Lung microvascular endothelial cell (primary cell): Measurements from ENCODE around the gene CFB. TPM values are rescaled to one million over a fixed set of nuclear protein-coding genes. Genes with fewer than 3 reads are reported as not detected.

Experiments used
- DNase-seq, 2 donors: peaks; one replicate each; pipeline versions ENCODE4 v3.0.0 to v3.0.0-alpha.2; 2010; ENCODE audit warnings: low read depth in 2 of 2
- total RNA-seq: library from RNA; depleted of rRNA; stranded (reverse); fragments of >200 nt; gene quantifications from 2 replicates; pipeline ENCODE4 v1.2.1, GENCODE V29; 2014

CFB gene
- total RNA-seq, 1 donor from 2014 or later, result 0.60 TPM

- DNase-seq, result no peak
Measured at GRCh38 chr6:31948306-31948705, 2.4 kb downstream of the CFB start.

GRCh38 chr6:31948753-31949413 lies 3.0 kb downstream of the CFB start:
- DNase-seq, result no peak

DNA sequence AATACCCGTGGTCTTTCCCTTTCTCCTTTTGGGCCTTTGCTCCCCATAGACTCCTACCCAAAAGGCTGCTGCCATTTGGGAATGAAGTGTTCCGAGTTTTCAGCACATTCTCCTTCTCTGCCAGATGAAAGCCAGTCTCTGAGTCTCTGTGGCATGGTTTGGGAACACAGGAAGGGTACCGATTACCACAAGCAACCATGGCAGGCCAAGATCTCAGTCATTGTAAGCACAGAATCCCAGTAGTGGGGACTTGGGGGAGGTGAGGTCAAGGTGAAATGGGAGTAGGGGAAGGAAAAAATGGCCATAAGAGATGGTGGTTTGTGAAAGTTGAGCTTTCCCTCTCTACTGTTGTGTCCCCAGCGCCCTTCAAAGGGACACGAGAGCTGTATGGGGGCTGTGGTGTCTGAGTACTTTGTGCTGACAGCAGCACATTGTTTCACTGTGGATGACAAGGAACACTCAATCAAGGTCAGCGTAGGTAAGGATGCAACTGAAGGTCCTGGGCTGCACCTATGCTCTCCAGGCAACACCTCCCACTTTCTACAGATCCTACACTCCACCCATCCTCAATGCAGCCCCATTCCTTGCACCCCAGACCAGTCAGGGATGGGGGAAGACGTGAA lies 4.1 kb downstream of the CFB start:
- no peak for DNase-seq

- peak; percentile 62 to 73 for DNase-seq
Measured at GRCh38 chr6:31952140-31952805, 6.4 kb downstream of the CFB start.

- DNase-seq, result no peak
Measured at GRCh38 chr6:31952890-31953289, 7.0 kb downstream of the CFB start.

GRCh38 chr6:31954511-31954910 lies 8.6 kb downstream of the CFB start:
- no peak for DNase-seq

- DNase-seq, result no peak
Measured at GRCh38 chr6:31956796-31957195, 10.9 kb downstream of the CFB start.

GRCh38 chr6:31958412-31958740 lies 12.5 kb downstream of the CFB start:
- DNase-seq, result peak in 1 of 2 donors; percentile 14

- peak; percentile 99 for DNase-seq
Measured at GRCh38 chr6:31958741-31959739, 13.1 kb downstream of the CFB start, which contains the start of the genes NELFE and SKIC2. Gene NELFE, minus strand, starts transcription at chr6:31958971. Its CDS starts 525 bp downstream, at chr6:31958446. Gene SKIC2, plus strand, starts transcription at chr6:31959175. Its CDS starts 18 bp downstream, at chr6:31959193.

- DNase-seq, result no peak
Measured at GRCh38 chr6:31961616-31962015, 15.7 kb downstream of the CFB start.

DNA sequence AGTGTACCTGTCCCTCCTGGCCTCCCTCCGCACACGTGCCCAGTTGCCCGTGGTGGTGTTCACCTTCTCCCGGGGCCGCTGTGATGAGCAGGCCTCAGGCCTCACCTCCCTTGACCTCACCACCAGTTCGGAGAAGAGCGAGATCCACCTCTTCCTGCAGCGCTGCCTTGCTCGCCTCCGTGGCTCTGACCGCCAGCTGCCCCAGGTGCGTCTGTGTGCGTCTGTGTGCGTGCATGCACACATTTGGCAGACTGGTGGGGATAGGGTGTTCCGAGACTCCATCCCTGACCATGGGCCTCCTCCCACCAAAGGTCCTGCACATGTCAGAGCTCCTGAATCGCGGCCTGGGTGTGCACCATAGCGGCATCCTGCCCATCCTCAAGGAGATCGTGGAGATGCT lies 18.0 kb downstream of the CFB start:
- no peak for DNase-seq

GRCh38 chr6:31965700-31966099 lies 19.8 kb downstream of the CFB start:
- no peak for DNase-seq

GRCh38 chr6:31966506-31966905 lies 20.6 kb downstream of the CFB start:
- no peak for DNase-seq

- no peak for DNase-seq
Measured at GRCh38 chr6:31966997-31967925, 21.4 kb downstream of the CFB start.

- no peak for DNase-seq
Measured at GRCh38 chr6:31967926-31968320, 22.0 kb downstream of the CFB start.

DNA sequence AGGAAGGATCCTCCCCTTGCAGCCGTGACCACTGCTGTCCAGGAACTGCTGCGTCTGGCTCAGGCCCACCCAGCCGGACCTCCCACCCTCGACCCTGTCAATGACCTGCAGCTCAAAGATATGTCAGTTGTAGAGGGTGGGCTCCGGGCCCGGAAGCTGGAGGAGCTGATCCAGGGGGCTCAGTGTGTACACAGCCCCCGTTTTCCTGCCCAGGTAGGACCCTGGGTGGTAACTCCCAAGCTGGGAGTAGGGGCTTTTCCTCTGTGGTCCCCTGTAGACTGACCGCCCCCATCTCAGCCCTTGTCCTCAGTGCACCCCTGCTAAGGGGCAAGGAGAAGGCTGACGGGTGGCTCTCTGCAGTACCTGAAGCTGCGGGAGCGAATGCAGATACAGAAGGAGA lies 22.4 kb downstream of the CFB start:
- DNase-seq, result no peak

GRCh38 chr6:31968791-31969711 lies 23.2 kb downstream of the CFB start:
- DNase-seq, result no peak

DNA sequence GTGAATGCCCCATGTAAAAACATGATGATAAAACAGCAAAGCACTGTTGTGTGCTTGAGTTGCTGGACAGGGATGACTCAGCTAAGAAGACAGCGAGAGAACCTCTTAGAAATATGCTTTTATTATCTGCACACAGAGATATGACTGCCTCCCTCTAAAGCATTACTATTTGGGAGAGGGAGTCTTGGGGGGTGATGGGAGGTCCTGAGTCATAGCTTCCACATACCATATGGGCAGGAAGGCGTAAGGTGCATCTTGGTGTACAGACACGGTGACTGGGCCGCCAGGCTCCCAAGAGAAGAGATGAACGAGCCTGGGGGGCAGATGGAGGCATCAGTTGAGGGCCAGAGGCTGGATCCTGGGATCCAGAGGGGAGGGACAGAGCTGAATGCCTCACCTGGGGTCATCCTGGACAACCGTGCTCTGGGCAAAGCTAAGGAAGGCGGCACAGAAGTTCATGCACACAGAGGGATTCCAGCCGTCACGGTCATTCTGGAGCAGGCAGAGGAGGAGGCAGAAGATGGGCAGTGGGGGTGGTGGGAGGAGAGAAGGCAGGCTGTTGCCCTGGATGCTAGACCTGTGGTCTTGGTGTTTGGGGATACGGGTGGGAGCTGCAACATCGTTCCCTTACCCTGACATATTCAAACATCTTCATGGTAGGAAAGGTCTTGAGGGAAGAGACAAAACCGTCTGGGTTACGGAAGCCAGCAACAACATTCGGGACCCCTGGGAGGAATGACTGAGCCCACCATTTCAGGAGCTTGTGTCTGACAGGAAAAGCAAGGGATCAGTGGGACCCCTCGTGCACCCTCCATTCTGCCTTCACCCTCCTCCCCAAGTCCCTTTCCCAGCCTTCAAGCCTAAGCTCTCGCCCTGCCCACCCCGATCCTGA lies 24.1 kb downstream of the CFB start:
- no peak for DNase-seq
